ENCODE data around the gene MTUS2.

MTUS2 gene

GRCh38 chr13:29423050-29423449 is 602.9 kb downstream of the MTUS2 start:
- DNase-seq, result no peak

- DNase-seq, result no peak
These were observed 607.8 kb downstream of the MTUS2 start for GRCh38 chr13:29427937-29428309.

GRCh38 chr13:29428310-29429181 is 608.4 kb downstream of the MTUS2 start:
- no peak for DNase-seq

GRCh38 chr13:29429286-29429900 is 609.3 kb downstream of the MTUS2 start:
- DNase-seq, result no peak

- DNase-seq, result no peak
These were observed 614.2 kb downstream of the MTUS2 start for GRCh38 chr13:29434217-29434945.

- DNase-seq, result no peak
These were observed 615.2 kb downstream of the MTUS2 start for GRCh38 chr13:29435125-29435911.

- DNase-seq, result no peak
These were observed 616.2 kb downstream of the MTUS2 start for GRCh38 chr13:29436291-29436690.

GRCh38 chr13:29436721-29437280 is 616.7 kb downstream of the MTUS2 start:
- no peak for DNase-seq

- no peak for DNase-seq
These were observed 618.6 kb downstream of the MTUS2 start for GRCh38 chr13:29438769-29439168.

GRCh38 chr13:29439601-29440388 is 619.7 kb downstream of the MTUS2 start:
- no peak for DNase-seq

- DNase-seq, result no peak
These were observed 621.2 kb downstream of the MTUS2 start for GRCh38 chr13:29441306-29441705.

- no peak for DNase-seq
These were observed 625.9 kb downstream of the MTUS2 start for GRCh38 chr13:29446016-29446415.

- no peak for DNase-seq
These were observed 628.0 kb downstream of the MTUS2 start for GRCh38 chr13:29448174-29448573.

- DNase-seq, result no peak
These were observed 629.6 kb downstream of the MTUS2 start for GRCh38 chr13:29449726-29450125.

- no peak for DNase-seq
These were observed 631.8 kb downstream of the MTUS2 start for GRCh38 chr13:29451976-29452375.

GRCh38 chr13:29452773-29453616 is 632.9 kb downstream of the MTUS2 start:
- no peak for DNase-seq

- DNase-seq, result no peak
These were observed 633.5 kb downstream of the MTUS2 start for GRCh38 chr13:29453617-29454011.

- no peak for DNase-seq
These were observed 634.9 kb downstream of the MTUS2 start for GRCh38 chr13:29454931-29455481.

GRCh38 chr13:29456419-29456818 is 636.3 kb downstream of the MTUS2 start:
- DNase-seq, result no peak

GRCh38 chr13:29457299-29457698 is 637.2 kb downstream of the MTUS2 start:
- DNase-seq, result no peak
